ENCODE data around the gene TMEM240. TPM values are rescaled to one million over a fixed set of nuclear protein-coding genes. Genes with fewer than 3 reads are reported as not detected.
A peak's percentile ranks its signal among the peaks of the same experiment; 100 is the strongest.

The TMEM240 gene
- total and polyA plus RNA-seq, 2 of the 8 experiments (the other 6 are each of a cell fraction or from before 2014, with no cell fraction given) = 3.6 to 5.7 TPM

GRCh38 chr1:1510912-1511532, 29.4 kb downstream of the TMEM240 start:
- H2BK15ac ChIP-seq (ENCODE audit: low read length) = no peak overlapping the region
- no peak overlapping the region for H3K23ac ChIP-seq (ENCODE audit: insufficient read length)
- WGBS, 2 experiments (ENCODE audit: extremely low coverage in 1 of 2, insufficient coverage in 1 of 2, insufficient read length in 1 of 2, insufficient replicate concordance in 2 of 2, low coverage in 1 of 2, low lambda C conversion rate in 2 of 2, missing lambda C conversion rate in 1 of 2) = 15% methylated on average over 17 of the region's 17 CpGs; no CpG with 5 or more reads in 1 of the 2 experiments
- H3K4me3 ChIP-seq (ENCODE audit: extremely low read depth in 1 of 4, insufficient read depth in 2 of 4, low read depth in 3 of 4, low read length in 4 of 4) = peak overlapping the region; percentile 61 to 82 (median 76)
- H4K91ac ChIP-seq (replicated peaks; ENCODE audit: insufficient read length, low read length) = peak overlapping the region; percentile 54
- H3K79me2 ChIP-seq (ENCODE audit: control insufficient read depth in 1 of 2, insufficient read depth in 2 of 2, low read length in 2 of 2) = peaks cover 0 to 2% of the 10 kb centered on the region in 2 experiments; a peak in 1 of 4 replicates
- peak overlapping the region; percentile 93 for H4K5ac ChIP-seq (ENCODE audit: insufficient read length, low read depth, low read length)
- H3K4ac ChIP-seq (replicated peaks; ENCODE audit: insufficient read length, low read depth, low read length) = no peak overlapping the region
- H3K23me2 ChIP-seq (ENCODE audit: low read depth, low read length) = peaks cover 2% of the 10 kb centered on the region; the same call in 1 of the 2 replicates
- H3K79me1 ChIP-seq (ENCODE audit: low read depth, low read length) = no peaks in the 10 kb centered on the region
- H2BK12ac ChIP-seq (ENCODE audit: low read depth, low read length) = no peak overlapping the region
- CTCF ChIA-PET (ENCODE audit: partially characterized antibody) = interaction anchor here (1.1 kb wide), 1 partner anchor 81 kb away, joined by 4 read pairs; no protein-coding TSS in a partner anchor
- H3K36me3 ChIP-seq (ENCODE audit: control insufficient read depth in 2 of 4, insufficient read depth in 4 of 4, low read length in 3 of 4) = no peaks in the 10 kb centered on the region
- no peak overlapping the region for H2BK5ac ChIP-seq (ENCODE audit: low read depth, low read length)
- H3K9ac ChIP-seq (replicated peaks in 1 of 4; ENCODE audit: extremely low read depth in 1 of 4, low read depth in 3 of 4, low read length in 3 of 4) = peak overlapping the region; percentile 51 to 88 (median 85); a peak in 6 of 7 replicates
- no peaks in the 10 kb centered on the region for H3K9me3 ChIP-seq (ENCODE audit: insufficient read depth in 2 of 2, low read depth in 1 of 2, low read length in 1 of 2)
- FAIRE-seq = no peak
- H4K8ac ChIP-seq (ENCODE audit: extremely low read depth, insufficient read depth, low read length) = peak overlapping the region; percentile 93
- H2BK20ac ChIP-seq (ENCODE audit: low read length) = no peak overlapping the region
- peaks cover 0 to 2% of the 10 kb centered on the region in 2 experiments for H4K20me1 ChIP-seq (replicated peaks in 1 of 2; ENCODE audit: control insufficient read depth in 1 of 2, insufficient read depth in 2 of 2, low read length in 2 of 2)
- H2AFZ ChIP-seq (ENCODE audit: low read length) = 0 out of 2 replicates have a peak overlapping the region, but pooled peaks have one; percentile 14
- H3K27ac ChIP-seq (ENCODE audit: low read depth, low read length) = peak overlapping the region; percentile 85
- no peak overlapping the region for H3K18ac ChIP-seq (ENCODE audit: extremely low read depth, low read length)
- H3K56ac ChIP-seq (replicated peaks; ENCODE audit: insufficient read length, low read depth, low read length) = peak overlapping the region; percentile 52
- H3K14ac ChIP-seq (ENCODE audit: insufficient read length) = no peak overlapping the region
- peak in 1 of 2 experiments; percentile 33 for DNase-seq (ENCODE audit: low read depth in 1 of 2, low spot score in 2 of 2)
- H2AK5ac ChIP-seq (ENCODE audit: low read depth, low read length) = no peak overlapping the region
- H3K4me2 ChIP-seq (ENCODE audit: insufficient read depth in 1 of 2, low read depth in 2 of 2, low read length in 2 of 2) = peak overlapping the region; percentile 70 to 78
- no peaks in the 10 kb centered on the region for H3K27me3 ChIP-seq (replicated peaks in 1 of 4; ENCODE audit: control insufficient read depth in 3 of 4, extremely low read depth in 1 of 4, insufficient read depth in 3 of 4, low read length in 3 of 4)
- POLR2A ChIA-PET (ENCODE audit: partially characterized antibody) = interaction anchor here (0.6 to 1.6 kb wide), 8 partner anchors 11 to 200 kb away, joined by 3 to 5 read pairs (median 3); partner anchors contain the start of gene MRPL20
- no peaks in the 10 kb centered on the region; a peak in 1 of 7 replicates for H3K4me1 ChIP-seq (replicated peaks in 1 of 4; ENCODE audit: control insufficient read depth in 3 of 4, insufficient read depth in 4 of 4, low read length in 3 of 4)
- no peak overlapping the region for H2BK120ac ChIP-seq (replicated peaks; ENCODE audit: low read depth, low read length)
- TF ChIP-seq POLR2AphosphoS5 (IDR thresholded peaks at IDR 0.05; ENCODE audit: low read depth, low read length) (0 out of 2 replicates have a peak, but pooled peaks have one; percentile 15), ATF3 (IDR thresholded peaks at IDR 0.05; ENCODE audit: insufficient read depth, low read depth, low read length) (no peak), MAX (IDR thresholded peaks at IDR 0.05) (peak; percentile 25; the same call in 1 of the 2 replicates), ATF2 (IDR thresholded peaks at IDR 0.05; ENCODE audit: low read length) (no peak), TEAD4 (IDR thresholded peaks at IDR 0.05; ENCODE audit: low read depth, low read length) (no peak), E2F6 (IDR thresholded peaks at IDR 0.05) (peak; percentile 68), BRCA1 (IDR thresholded peaks at IDR 0.05; ENCODE audit: low read depth, low read length) (0 out of 2 replicates have a peak, but pooled peaks have one; percentile 9), KDM1A (IDR thresholded peaks at IDR 0.05; ENCODE audit: borderline replicate concordance, low read length) (no peak), CREB1 (IDR thresholded peaks at IDR 0.05) (0 out of 2 replicates have a peak, but pooled peaks have one; percentile 19)
